Measurements from ENCODE around the gene SNCG.

SNCG gene

DNA sequence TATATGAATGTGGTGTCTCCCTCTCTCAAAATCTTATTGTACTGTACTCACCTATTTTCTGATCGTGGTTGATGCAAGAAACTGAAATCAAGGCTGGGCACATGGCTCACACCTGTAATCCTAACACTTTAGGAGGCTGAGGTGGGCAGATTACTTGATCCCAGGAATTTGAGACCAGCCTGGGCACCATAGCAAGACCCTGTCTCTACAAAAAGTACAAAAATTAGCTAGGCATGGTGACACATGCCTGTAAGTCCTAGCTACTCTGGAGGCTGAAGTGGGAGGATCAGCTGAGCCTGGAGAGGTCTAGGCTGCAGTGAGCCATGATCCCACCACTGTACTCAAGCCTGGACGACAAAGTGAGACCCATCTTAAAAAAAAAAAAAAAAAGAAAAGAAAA lies 17.0 kb upstream of the SNCG start:
- H3K4me3 ChIP-seq (ENCODE audit: low read depth, low read length), result no peak overlapping the region
- TF ChIP-seq, protein P1, sequence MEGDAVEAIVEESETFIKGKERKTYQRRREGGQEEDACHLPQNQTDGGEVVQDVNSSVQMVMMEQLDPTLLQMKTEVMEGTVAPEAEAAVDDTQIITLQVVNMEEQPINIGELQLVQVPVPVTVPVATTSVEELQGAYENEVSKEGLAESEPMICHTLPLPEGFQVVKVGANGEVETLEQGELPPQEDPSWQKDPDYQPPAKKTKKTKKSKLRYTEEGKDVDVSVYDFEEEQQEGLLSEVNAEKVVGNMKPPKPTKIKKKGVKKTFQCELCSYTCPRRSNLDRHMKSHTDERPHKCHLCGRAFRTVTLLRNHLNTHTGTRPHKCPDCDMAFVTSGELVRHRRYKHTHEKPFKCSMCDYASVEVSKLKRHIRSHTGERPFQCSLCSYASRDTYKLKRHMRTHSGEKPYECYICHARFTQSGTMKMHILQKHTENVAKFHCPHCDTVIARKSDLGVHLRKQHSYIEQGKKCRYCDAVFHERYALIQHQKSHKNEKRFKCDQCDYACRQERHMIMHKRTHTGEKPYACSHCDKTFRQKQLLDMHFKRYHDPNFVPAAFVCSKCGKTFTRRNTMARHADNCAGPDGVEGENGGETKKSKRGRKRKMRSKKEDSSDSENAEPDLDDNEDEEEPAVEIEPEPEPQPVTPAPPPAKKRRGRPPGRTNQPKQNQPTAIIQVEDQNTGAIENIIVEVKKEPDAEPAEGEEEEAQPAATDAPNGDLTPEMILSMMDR (IDR thresholded peaks at IDR 0.05; ENCODE audit: insufficient read depth, low read depth, low read length, missing control alignments), result no peak
- no peak for DNase-seq (ENCODE audit: low read depth)

GRCh38 chr10:86941991-86942421 lies 16.4 kb upstream of the SNCG start:
- no peak for DNase-seq (ENCODE audit: low read depth)
- no peak overlapping the region for H3K4me3 ChIP-seq (ENCODE audit: low read depth, low read length)
- TF ChIP-seq, protein P1 (IDR thresholded peaks at IDR 0.05; ENCODE audit: insufficient read depth, low read depth, low read length, missing control alignments), result no peak

- H3K4me3 ChIP-seq (ENCODE audit: low read depth, low read length), result no peak overlapping the region
- no peak for DNase-seq (ENCODE audit: low read depth)
- TF ChIP-seq, protein P1 (IDR thresholded peaks at IDR 0.05; ENCODE audit: insufficient read depth, low read depth, low read length, missing control alignments), result no peak
These were observed 15.7 kb upstream of the SNCG start for GRCh38 chr10:86942441-86943315.

GRCh38 chr10:86943316-86944030 lies 14.9 kb upstream of the SNCG start:
- H3K4me3 ChIP-seq (ENCODE audit: low read depth, low read length), result no peak overlapping the region
- TF ChIP-seq, protein P1 (IDR thresholded peaks at IDR 0.05; ENCODE audit: insufficient read depth, low read depth, low read length, missing control alignments), result no peak
- DNase-seq (ENCODE audit: low read depth), result no peak

GRCh38 chr10:86944031-86944419 lies 14.4 kb upstream of the SNCG start:
- TF ChIP-seq, protein P1 (IDR thresholded peaks at IDR 0.05; ENCODE audit: insufficient read depth, low read depth, low read length, missing control alignments), result no peak
- DNase-seq (ENCODE audit: low read depth), result no peak

GRCh38 chr10:86944471-86944870 lies 13.9 kb upstream of the SNCG start:
- TF ChIP-seq, protein P1 (IDR thresholded peaks at IDR 0.05; ENCODE audit: insufficient read depth, low read depth, low read length, missing control alignments), result no peak
- no peak overlapping the region for H3K4me3 ChIP-seq (ENCODE audit: low read depth, low read length)
- DNase-seq (ENCODE audit: low read depth), result no peak

More at GRCh38 chr10:86944031-86944419, 14.4 kb upstream of the SNCG start:
- no peak overlapping the region for H3K4me3 ChIP-seq (ENCODE audit: low read depth, low read length)

Measured in GM12865 (cell line).